ENCODE measurements around the gene ATP11C.

Gene ATP11C

DNA sequence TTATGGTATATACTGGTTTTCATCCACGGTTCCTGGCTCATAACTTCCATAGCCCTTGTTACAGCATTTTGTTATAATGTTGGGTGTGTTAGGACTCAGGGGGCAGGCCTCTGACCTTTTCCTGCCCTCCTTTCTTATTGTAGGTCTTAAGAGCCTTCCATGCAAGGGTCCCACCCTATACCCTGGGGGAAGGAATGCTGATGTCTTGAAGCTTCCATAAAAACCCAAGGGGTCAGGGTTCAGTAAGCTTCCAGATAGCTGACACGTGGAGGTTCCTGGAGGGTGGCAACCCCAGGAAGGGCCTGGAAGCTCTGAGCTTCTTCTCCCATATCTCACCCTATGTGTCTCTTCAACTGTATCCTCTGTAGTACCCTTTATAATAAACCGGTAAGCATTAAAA, 29.6 kb downstream of the ATP11C start:
- Mint-ChIP-seq H3K4me3 (no peak overlapping the region), H3K27ac (no peak overlapping the region), H3K9me3 (no peaks in the 10 kb centered on the region), H3K27me3 (ENCODE audit: low read depth) (no peaks in the 10 kb centered on the region), H3K36me3 (ENCODE audit: low read depth) (no peaks in the 10 kb centered on the region), H3K4me1 (no peaks in the 10 kb centered on the region)
- no peak for TF ChIP-seq CTCF (IDR thresholded peaks at IDR 0.05; ENCODE audit: unreplicated experiment in 3 of 3)

GRCh38 chrX:139902559-139902958, 30.3 kb downstream of the ATP11C start:
- Mint-ChIP-seq H3K4me3 (no peak overlapping the region), H3K27ac (no peak overlapping the region), H3K36me3 (ENCODE audit: low read depth) (no peaks in the 10 kb centered on the region), H3K27me3 (ENCODE audit: low read depth) (no peaks in the 10 kb centered on the region), H3K9me3 (no peaks in the 10 kb centered on the region), H3K4me1 (no peaks in the 10 kb centered on the region)
- no peak for TF ChIP-seq CTCF (IDR thresholded peaks at IDR 0.05; ENCODE audit: unreplicated experiment in 3 of 3)

- H3K36me3 Mint-ChIP-seq (ENCODE audit: low read depth): no peaks in the 10 kb centered on the region
- no peaks in the 10 kb centered on the region for H3K4me1 Mint-ChIP-seq
- no peak for TF ChIP-seq CTCF (IDR thresholded peaks at IDR 0.05; ENCODE audit: unreplicated experiment in 3 of 3)
- no peak overlapping the region for H3K4me3 Mint-ChIP-seq
- H3K27me3 Mint-ChIP-seq (ENCODE audit: low read depth): no peaks in the 10 kb centered on the region
- no peaks in the 10 kb centered on the region for H3K9me3 Mint-ChIP-seq
- no peak overlapping the region for H3K27ac Mint-ChIP-seq
Observed at GRCh38 chrX:139898334-139898733, 34.5 kb downstream of the ATP11C start.

DNA sequence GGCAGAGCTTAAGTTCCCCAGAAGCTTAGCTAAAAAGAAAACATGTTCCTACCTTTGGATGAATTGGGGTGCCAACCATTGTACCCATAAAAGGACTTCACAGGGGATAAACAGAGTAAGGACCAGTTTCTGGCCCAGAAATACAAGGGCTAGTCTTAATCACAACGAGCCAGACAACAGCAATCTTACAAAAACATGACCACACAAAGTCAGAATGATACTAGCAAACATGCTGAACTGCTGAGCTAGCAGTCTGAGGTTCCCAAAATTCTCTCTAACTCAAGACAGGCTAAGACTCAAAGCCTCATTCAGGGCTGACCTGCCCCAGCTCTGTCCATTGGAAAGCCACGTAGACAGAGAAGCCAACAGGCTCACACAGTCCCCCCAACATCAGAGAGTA, 40.3 kb downstream of the ATP11C start:
- Mint-ChIP-seq H3K9me3 (no peaks in the 10 kb centered on the region), H3K36me3 (ENCODE audit: low read depth) (no peaks in the 10 kb centered on the region), H3K27ac (no peak overlapping the region), H3K27me3 (ENCODE audit: low read depth) (no peaks in the 10 kb centered on the region), H3K4me3 (no peak overlapping the region), H3K4me1 (no peaks in the 10 kb centered on the region)
- TF ChIP-seq CTCF (IDR thresholded peaks at IDR 0.05; ENCODE audit: unreplicated experiment in 3 of 3): no peak

DNA sequence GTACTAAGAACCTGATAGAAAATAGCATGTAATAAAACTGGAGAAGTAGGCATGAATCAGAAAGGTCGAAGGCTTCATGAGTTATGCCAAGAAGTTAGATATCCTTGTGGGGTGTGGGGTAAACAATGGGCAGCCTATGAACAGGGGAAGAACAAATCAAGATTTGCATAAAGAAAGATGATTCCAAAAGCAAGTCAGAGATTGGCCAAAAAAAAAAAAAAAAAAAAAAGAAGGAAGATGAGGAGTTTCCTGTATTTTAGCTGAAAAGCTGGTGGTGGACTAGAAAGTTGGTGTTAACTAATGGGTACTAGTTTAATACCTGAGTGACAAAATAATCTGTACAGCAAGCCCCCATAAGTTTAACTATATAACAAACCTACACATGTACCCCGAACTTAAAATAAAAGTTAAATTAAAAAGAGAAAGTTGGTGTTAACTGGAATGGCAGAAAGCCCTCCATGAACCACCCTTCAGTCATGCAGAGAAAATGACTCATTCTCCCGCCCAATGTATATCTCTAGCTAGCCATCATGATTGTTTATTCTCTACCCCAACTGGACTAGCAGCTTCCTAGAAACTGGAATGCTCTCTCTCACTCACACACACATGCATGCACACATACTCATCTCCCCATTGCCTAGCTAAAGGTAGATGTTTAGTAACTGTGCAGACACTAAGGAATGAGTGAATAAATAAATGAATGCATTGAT, 41.7 kb downstream of the ATP11C start:
- Mint-ChIP-seq H3K4me1 (no peaks in the 10 kb centered on the region), H3K9me3 (no peaks in the 10 kb centered on the region), H3K27me3 (ENCODE audit: low read depth) (no peaks in the 10 kb centered on the region), H3K27ac (no peak overlapping the region), H3K4me3 (no peak overlapping the region), H3K36me3 (ENCODE audit: low read depth) (no peaks in the 10 kb centered on the region)
- no peak for TF ChIP-seq CTCF (IDR thresholded peaks at IDR 0.05; ENCODE audit: unreplicated experiment in 3 of 3)

- Mint-ChIP-seq H3K9me3 (no peaks in the 10 kb centered on the region), H3K36me3 (ENCODE audit: low read depth) (peaks cover 5% of the 10 kb centered on the region), H3K27me3 (ENCODE audit: low read depth) (no peaks in the 10 kb centered on the region), H3K4me1 (no peaks in the 10 kb centered on the region), H3K4me3 (no peak overlapping the region), H3K27ac (no peak overlapping the region)
- no peak for TF ChIP-seq CTCF (IDR thresholded peaks at IDR 0.05; ENCODE audit: unreplicated experiment in 3 of 3)
Observed at GRCh38 chrX:139889760-139890159, 43.1 kb downstream of the ATP11C start.
